Peyer's patch (tissue), 4 donors: ENCODE results near the gene DCDC2.

Source experiments
- POLR2A ChIP-seq, 2 donors: fragments of 450-650 bp; IDR thresholded peaks; one replicate each; pipeline ENCODE4 v1.5.1; 2017; ENCODE audit warnings: antibody characterized with exemption in 2 of 2, mild to moderate bottlenecking in 2 of 2, moderate library complexity in 2 of 2
- TF ChIP-seq, protein P1 (sequence below), 6 experiments: fragments of 450-650 bp in 4 of 6; fragments of 200-600 bp in 2 of 6; sonication (generic) in 1 of 6; IDR thresholded peaks; one replicate each; pipeline ENCODE4 v1.5.1; 2017 to 2019; ENCODE audit warnings: antibody characterized with exemption in 6 of 6, mild to moderate bottlenecking in 3 of 6, moderate library complexity in 1 of 6

DNA sequence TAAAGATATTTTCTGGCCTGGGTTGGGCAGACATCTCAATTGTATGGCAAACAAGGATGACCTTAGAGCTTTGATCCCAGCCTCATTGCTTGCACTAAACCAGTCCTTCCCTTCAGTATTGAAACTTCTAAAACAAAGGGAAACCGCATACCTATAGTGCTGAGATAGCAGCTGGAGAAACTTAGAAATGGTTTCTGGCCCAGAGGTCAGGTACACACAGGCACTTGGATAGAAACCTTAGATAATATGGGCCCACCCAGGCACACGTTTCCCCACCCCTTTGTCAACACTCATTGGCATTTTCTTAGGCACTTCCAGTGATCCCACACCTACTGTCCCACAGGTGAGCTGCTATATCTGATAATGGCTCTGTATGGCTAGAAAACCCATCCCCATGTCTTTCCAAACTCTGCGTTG lies 209.7 kb downstream of the DCDC2 start:
- TF ChIP-seq, protein P1, sequence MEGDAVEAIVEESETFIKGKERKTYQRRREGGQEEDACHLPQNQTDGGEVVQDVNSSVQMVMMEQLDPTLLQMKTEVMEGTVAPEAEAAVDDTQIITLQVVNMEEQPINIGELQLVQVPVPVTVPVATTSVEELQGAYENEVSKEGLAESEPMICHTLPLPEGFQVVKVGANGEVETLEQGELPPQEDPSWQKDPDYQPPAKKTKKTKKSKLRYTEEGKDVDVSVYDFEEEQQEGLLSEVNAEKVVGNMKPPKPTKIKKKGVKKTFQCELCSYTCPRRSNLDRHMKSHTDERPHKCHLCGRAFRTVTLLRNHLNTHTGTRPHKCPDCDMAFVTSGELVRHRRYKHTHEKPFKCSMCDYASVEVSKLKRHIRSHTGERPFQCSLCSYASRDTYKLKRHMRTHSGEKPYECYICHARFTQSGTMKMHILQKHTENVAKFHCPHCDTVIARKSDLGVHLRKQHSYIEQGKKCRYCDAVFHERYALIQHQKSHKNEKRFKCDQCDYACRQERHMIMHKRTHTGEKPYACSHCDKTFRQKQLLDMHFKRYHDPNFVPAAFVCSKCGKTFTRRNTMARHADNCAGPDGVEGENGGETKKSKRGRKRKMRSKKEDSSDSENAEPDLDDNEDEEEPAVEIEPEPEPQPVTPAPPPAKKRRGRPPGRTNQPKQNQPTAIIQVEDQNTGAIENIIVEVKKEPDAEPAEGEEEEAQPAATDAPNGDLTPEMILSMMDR (IDR thresholded peaks at IDR 0.05): no peak
- TF ChIP-seq POLR2A (IDR thresholded peaks at IDR 0.05): no peak
